Gastroesophageal sphincter (tissue), 3 donors: ENCODE results near the gene ANHX.

Source experiments
- CTCF ChIP-seq, 4 experiments: fragments of 200-600 bp in 2 of 4; fragments of 450-650 bp in 2 of 4; sonication (generic) in 1 of 4; IDR thresholded peaks; one replicate each; pipeline ENCODE4 v1.5.1; 2017 to 2019; ENCODE audit warnings: antibody characterized with exemption in 4 of 4, mild to moderate bottlenecking in 2 of 4, moderate library complexity in 2 of 4
- POLR2A ChIP-seq, 2 donors: fragments of 450-650 bp; IDR thresholded peaks; one replicate each; pipeline ENCODE4 v1.6.1; 2017; ENCODE audit warnings: antibody characterized with exemption in 2 of 2, mild to moderate bottlenecking in 2 of 2, moderate library complexity in 1 of 2

- no peak for TF ChIP-seq CTCF (IDR thresholded peaks at IDR 0.05)
- no peak for TF ChIP-seq POLR2A (IDR thresholded peaks at IDR 0.05)
These were observed 33.0 kb downstream of the ANHX start for GRCh38 chr12:133202493-133203343.
